HUDEP-2 (cell line): ENCODE results near the gene GMDS.

Experiments used
- DNase-seq, 76 experiments: peaks; one replicate each; lab custom pipeline; 2025; ENCODE audit not compliant: unreplicated experiment in 76 of 76; lab: John Stamatoyannopoulos, UW

Gene GMDS

GRCh38 chr6:1915226-1915625 is 330.2 kb downstream of the GMDS start:
- DNase-seq = no peak

DNA sequence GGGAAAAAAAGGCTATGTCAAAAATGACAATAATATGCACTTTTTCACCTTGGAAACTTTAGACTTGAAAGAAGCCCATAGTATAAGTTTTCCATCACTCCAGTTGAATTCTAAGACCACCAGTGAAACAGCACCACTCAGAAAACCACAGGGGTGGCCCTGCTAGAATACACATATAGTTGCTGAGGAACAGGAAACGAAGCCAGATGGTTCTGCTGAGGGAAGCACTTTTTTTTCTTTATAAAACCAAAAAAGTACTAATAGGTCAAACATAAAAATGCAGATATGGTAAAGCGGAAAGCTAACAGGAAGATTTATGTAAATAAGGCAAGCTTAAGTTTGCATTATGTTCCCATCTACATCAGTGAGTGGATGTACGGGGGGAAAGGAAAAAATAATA is 331.8 kb downstream of the GMDS start:
- no peak for DNase-seq

DNA sequence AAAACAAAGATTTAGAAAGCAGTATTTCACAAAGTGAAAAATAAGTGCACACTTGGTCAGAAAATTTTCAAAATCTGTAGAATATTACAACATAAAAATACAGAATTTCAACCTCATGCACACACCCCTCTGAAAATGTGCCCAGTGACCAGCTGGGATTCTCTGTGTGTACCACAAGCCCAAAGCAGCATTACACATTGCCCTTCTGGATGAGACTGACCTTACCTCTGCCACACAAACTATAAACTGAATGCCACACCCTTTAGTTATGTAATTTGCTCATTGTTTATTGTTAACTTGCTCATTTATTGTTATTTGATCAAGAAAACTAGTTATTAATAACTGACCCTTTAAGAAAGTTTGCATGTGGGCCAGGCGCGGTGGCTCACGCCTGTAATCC is 332.7 kb downstream of the GMDS start:
- DNase-seq = no peak

GRCh38 chr6:1911474-1911873 is 333.9 kb downstream of the GMDS start:
- no peak for DNase-seq

GRCh38 chr6:1910621-1911407 is 334.6 kb downstream of the GMDS start:
- DNase-seq = no peak

DNA sequence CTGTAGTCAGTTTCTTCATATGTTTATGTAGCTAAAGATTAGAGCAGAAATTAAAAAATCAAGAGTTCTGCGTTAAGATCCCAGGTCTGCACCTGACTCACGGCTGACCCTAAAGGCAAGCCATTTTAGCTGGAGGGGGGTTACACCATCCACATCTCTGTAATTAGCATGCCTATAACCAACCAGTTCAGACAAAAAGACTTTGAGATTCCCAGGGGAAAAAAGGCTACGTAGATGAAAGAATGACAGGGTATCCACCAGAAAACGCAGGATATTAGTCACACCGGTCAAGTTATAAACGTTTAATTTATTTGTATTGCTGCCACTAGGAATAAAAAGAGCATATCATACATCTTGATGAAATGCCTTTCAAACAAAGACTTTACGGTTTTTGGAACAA is 336.6 kb downstream of the GMDS start:
- DNase-seq = no peak

DNA sequence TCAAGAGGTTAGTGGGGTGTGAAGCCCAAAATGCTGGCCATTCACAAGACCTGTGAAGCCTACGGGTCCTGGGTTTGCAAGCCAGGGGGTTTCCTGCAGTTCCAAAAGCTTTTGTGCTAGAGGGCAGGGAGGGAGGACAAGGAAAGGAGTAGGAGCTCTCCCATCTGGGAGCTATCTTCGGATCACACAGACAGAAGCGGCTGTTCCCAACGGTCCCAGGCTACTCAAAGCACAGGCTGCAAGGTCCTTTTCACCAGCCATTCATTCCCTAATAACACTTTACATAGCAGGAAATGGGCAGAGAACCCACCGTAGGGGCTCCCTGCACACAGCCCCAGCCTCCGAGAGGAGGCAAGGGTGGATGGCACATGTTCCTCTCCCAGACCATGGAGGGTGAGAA is 338.8 kb downstream of the GMDS start:
- DNase-seq = no peak

DNA sequence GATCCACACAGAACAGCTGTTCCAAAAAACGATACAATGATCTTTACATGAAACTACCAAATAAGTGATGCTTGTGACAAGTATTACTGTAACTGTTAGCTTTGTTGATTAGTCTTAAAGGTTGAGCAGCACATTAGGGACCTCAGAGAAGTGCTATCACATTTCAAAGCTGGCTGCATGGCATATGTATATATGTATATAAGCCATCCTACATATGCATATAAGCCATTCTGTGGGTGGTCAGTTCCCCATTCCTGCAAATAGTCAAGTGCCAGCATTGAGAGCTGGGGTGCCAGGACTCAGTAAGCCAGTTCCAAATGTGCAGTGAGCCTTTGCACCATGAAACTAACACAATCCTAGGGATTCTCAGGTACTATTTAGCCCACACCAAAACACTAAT is 339.4 kb downstream of the GMDS start:
- no peak for DNase-seq

GRCh38 chr6:1904898-1905297 is 340.5 kb downstream of the GMDS start:
- no peak for DNase-seq

DNA sequence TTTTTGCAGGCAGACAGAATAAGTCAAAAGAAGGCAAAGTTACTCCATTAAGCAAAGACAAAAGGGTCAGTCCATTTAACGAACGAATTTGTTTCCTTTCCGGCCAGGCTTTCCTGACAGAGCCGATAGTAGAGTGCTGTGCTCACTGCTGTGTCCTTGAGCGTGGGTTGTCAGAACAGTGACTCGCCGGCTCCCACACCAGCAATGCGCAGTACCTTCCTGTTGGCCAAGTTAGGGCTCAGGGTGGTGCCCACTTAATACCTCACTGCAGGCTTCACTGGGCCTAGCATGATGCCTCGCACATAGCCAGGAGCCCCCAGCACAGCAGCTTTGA is 341.0 kb downstream of the GMDS start:
- no peak for DNase-seq

DNA sequence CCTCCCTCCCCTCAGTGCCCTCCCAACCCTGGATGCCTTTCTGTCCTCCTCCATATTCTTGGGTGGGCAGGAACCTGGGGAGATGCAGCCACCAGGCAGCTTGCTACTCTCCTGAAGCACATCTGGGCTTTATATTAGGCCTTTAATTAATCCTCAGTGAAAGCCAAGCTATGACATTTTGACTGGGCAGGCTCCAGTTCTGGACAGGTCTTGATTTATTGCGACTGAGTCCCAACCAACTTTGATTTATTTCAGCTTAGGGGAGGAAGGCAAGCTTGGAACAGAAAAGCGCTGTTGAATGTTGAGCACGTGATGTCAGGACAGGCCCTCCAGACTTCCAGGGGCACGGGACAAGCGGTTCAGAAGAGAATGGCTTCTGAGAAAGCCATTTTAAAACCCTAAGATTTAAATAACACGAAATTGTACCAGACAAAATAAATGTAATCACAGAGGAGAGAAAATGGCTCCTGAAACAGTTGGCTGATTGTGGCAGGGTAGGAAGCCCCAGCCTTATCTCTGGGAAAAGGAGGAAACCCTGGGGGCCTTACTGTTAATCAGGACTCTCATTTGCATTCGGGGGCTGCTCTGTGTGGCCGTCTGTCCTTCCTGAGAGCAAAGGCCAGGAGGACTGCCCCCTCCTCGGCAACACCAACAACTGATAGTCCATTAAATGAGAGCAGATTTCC is 341.5 kb downstream of the GMDS start:
- no peak for DNase-seq

- no peak for DNase-seq
These were observed 343.8 kb downstream of the GMDS start for GRCh38 chr6:1901556-1901955.

- no peak for DNase-seq
These were observed 348.5 kb downstream of the GMDS start for GRCh38 chr6:1896897-1897296.

DNA sequence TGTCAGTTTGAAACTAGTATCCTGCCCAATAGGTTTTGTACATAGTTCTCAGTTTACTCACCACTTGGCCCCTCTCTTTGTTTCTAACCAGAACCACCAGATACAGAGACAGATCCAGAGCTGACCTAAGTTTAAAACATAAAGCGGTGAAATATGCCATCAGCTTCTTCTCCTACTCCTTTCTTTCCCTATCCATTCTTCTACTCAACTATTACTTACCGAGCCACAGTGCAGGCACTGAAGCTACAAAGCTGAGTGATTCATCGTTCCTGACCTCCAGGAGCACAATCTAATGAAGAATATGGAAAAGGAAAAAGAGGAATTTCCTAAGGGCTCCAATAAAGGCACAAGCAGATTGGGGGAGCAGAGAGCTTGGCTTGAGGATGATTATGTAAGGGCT is 349.7 kb downstream of the GMDS start:
- DNase-seq = no peak

DNA sequence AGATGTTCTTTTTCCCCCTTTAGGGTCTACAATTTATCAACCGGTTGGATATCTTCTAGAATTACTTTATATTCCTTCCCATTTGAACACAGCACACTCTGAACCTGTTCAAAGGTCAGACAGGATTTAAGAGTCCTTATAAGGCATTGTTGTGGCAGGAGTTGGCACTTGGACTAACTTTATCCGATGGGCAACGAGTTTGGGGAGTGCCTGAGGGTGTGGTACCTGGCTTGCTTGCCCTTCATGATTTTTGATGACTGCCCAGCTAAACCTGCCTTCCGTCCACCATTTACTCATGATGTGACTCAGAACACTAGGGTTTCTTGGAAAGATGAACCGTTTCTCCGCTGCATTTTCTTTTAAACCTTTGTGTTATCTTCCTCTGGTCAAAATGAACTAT is 350.5 kb downstream of the GMDS start:
- peak in 24 of 76 experiments; percentile 9 to 81 (median 30) for DNase-seq

GRCh38 chr6:1893470-1894130 is 351.8 kb downstream of the GMDS start:
- peak in 5 of 76 experiments; percentile 5 to 47 (median 14) for DNase-seq

GRCh38 chr6:1892716-1893115 is 352.7 kb downstream of the GMDS start:
- no peak for DNase-seq

GRCh38 chr6:1890987-1891386 is 354.4 kb downstream of the GMDS start:
- no peak for DNase-seq

GRCh38 chr6:1890071-1890470 is 355.3 kb downstream of the GMDS start:
- no peak for DNase-seq

- DNase-seq = no peak
These were observed 359.8 kb downstream of the GMDS start for GRCh38 chr6:1885576-1886011.

GRCh38 chr6:1884313-1884712 is 361.1 kb downstream of the GMDS start:
- DNase-seq = no peak

- DNase-seq = no peak
These were observed 367.1 kb downstream of the GMDS start for GRCh38 chr6:1878330-1878729.
